GM19025 (cell line): ENCODE data around the gene LMX1B.

Source experiments
- ATAC-seq: cut with Tn5 transposase; IDR thresholded peaks from one replicate; pipeline ENCODE4 v1.9.1; 2021; ENCODE audit warnings: mild to moderate bottlenecking, low read depth, moderate library complexity; ENCODE audit not compliant: unreplicated experiment

LMX1B gene

GRCh38 chr9:126604059-126605055 lies 9.4 kb upstream of the LMX1B start:
- ATAC-seq: no peak

DNA sequence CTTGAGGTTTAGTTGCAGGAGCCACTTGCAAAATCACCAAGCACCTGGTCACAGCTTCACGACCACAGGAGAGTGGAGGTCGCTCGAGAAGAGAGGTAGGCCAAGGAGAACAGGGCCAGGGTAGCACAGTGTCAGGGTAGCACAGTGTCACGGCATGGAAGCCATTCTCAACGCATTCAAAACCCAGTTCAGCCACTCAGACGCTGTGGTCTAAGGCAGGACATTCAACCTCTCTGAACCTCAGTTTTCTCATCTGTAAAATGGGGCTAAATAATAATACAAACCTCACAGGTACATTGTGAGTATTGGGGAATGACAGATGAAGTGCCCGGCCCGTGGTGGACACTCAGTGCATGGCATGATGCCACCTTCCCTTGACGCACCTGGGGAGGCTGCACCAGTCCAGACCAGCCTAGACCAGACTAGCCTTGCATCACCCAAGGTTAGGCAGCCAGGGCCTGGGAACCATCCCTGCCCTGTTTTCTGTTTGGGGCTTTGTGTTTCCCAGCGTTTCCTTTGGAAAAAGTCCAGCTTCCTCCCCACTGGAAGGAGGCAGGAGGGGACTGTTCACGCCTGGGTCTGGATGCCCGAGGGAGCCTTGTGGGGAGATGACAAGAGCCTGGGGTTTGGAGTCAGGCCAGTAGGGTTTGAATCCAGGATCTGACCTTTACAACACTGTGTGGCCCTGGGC lies 7.8 kb upstream of the LMX1B start:
- no peak for ATAC-seq

DNA sequence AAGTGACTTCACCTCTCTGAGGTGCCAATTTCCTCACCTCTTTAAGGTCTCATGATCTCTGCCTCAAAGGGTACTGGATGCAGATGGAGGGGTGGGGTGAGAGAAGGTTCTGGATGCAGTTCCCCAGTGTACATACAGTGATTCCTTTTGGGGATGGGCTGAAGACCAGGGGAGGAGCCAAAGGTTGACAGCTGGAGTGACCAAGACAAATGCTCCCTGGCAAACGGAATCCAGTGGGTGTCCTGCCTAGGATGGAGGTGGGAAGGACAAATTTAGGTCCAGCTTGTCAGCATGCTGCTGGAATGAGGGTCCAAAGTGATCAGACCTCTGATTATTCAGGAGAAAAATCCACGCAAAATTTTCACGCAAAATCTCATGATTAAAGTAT lies 7.3 kb upstream of the LMX1B start:
- no peak for ATAC-seq

GRCh38 chr9:126607086-126607485 lies 6.6 kb upstream of the LMX1B start:
- ATAC-seq: no peak

GRCh38 chr9:126607731-126608130 lies 6.0 kb upstream of the LMX1B start:
- ATAC-seq: no peak

DNA sequence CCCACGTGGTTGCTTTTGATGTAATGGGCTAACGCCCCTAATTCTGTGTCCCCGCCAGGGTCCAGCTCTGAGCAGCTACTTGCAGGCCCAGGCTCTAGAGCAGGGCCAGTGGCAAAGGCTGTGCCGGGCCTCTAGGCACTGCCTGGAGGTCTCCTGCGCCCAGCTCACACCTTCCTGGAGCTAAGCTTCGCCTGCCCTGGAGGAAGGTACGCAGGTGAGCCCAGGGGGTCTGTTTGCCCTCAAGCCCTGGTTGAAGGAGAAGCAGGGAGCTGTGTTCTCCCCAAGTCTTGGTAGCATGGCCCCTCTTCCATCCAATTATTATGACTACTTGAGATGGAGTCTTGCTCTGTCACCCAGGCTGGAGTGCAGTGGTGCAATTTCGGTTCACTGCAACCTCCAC lies 5.2 kb upstream of the LMX1B start:
- no peak for ATAC-seq

DNA sequence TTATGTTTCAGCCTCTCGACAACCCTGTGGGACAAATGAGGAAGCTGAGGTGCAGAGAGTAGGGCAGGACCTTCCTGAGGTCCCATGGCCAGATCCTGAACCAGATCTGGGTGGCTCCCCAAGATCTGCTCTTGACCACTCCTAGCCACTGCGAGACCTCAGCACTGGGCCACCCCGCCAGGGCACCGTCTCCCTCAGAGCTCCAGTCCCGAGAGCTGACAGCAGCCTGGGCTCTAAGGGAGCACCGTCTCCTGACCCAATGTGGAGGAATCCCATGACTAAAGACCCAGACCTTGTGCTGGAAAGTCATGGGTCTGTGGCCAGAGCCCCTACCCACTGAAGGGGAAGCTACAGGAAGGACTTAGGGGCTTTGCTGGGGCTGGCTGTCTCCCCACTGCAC lies 4.5 kb upstream of the LMX1B start:
- no peak for ATAC-seq

GRCh38 chr9:126609711-126610388 lies 3.9 kb upstream of the LMX1B start:
- ATAC-seq: no peak

DNA sequence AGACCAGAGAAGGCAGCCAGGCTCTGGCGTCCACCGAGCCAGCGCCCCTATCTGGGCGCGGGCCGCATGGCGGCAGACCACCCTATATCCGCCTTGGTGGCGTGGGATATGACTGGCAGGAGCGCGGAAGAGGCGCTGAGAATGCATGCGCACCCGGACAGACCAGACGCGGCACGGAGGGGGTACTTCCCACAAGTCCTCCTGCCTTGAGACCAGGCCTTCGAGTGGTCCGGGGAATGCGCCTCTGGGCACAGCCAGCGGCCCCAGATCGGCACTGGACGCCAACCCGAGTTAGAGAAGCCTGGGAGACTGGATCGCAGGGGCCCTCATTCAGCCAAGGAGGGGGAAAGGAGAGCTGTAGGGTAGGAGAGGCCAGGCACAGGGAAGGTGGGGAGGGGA lies 2.5 kb upstream of the LMX1B start:
- ATAC-seq: no peak

DNA sequence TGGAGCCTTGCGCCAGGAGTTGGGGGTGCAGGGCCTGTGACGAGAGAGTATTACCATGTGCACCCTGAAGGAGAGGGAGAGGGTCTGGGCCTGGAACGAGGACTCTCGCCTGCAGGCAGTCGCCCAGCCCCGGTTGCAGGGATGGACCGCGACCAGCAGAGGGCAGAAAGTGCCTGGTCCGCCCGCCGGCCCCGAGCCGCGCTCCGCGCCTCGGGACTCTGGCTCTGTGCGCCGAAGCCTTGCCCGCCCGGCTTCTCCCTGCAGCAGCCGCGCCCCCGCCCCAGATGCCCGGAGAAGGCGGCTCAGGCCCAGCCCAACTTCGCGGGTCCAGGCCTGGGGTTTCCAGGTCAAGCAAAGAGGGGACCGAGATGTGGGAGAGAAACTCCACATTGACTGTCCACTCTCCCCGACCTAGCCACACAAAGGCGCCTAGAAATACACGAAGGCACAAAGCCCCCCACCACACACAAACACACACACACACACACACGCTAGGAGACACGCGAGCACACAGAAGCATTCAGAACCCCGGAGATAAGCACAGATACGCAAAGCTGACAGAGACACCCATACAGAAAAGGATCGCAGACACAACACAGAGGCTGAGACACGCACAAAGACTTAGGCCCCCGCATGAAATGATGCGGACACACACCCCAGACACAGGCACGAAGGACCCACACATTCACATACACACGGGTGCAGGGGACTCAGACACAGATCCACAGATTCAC lies 2.0 kb upstream of the LMX1B start:
- ATAC-seq: no peak

DNA sequence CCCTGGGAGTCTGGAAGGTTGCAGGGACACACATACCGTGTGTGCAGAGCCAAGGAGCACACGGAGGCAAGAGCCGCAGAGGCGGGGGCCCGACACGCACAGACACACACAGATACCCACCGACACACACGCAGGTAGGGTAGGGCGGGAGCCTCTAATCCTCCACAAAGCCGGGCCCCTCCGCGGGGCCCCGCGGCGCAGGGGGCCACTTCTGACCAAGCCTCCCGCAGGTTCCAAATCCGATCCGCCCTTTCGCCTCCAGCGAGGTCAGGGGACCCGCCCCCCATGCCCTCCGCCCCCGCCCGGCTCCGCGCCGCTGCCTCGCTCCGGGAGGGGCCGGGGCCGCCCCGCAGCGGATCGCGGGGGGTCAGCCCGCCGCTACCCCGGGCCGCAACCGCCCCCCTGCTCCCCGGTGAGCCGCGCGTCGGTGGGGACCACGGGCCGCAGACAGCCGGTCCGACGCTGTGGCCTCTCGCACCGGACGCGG lies 1.4 kb upstream of the LMX1B start:
- ATAC-seq: no peak

GRCh38 chr9:126612813-126613641 lies 701 bp upstream of the LMX1B start:
- ATAC-seq: no peak

GRCh38 chr9:126614088-126614454 lies 343 bp downstream of the LMX1B start:
- no peak for ATAC-seq

GRCh38 chr9:126614455-126615244 lies 922 bp downstream of the LMX1B start:
- ATAC-seq: no peak

- ATAC-seq: no peak
These were observed 1.6 kb downstream of the LMX1B start for GRCh38 chr9:126615245-126615790.

DNA sequence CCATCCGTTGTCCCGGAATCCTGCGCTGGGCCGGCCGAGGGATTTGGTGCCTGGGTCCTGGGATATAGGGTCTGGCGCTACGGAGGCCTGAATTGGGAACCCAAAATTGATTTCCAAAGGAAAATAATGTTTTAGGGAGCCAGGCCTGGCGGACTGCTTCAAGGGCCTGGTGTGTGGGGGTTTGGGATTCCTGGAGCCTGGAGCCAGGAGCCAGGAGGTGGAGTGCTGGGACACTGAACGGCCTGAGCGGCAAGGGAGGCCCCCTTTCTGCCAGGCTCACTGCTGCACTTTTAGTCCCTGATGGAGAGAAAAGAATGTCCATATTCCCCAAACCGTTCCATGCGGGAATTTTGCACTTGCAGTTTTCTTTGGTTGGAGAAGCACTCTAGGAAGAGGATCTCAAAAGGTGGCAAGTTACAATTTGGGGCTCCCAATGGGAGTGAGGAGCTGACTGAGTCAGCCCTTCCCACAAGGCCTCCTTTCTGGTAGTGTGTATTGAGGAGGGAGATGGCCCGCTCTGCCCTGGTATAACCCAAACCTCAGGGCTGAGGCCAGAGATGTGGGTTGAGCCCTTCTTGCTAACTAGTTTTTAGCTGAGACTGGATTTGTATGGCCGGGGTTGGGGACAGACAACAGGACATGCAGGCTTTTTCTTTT lies 2.2 kb downstream of the LMX1B start:
- ATAC-seq: no peak

GRCh38 chr9:126616521-126616976 lies 2.8 kb downstream of the LMX1B start:
- no peak for ATAC-seq
